Activated naive CD4-positive, alpha-beta T cell treated with anti-CD3 and anti-CD28 coated beads, Interleukin-2, amount 10 ng/mL, durations not matched to agents 5 hours and 36 hours (primary cell): Measurements from ENCODE around the gene DIPK1A. TPM values are rescaled to one million over a fixed set of nuclear protein-coding genes. Genes with fewer than 3 reads are reported as not detected.

Experiments
- total RNA-seq, 2 experiments: library from RNA; stranded (reverse); gene quantifications; one replicate each; pipeline ENCODE4 v1.2.3, GENCODE V29; 2021

The DIPK1A gene
- 10 to 100 TPM; 17.8 to 19.9 TPM for total RNA-seq

DNA sequence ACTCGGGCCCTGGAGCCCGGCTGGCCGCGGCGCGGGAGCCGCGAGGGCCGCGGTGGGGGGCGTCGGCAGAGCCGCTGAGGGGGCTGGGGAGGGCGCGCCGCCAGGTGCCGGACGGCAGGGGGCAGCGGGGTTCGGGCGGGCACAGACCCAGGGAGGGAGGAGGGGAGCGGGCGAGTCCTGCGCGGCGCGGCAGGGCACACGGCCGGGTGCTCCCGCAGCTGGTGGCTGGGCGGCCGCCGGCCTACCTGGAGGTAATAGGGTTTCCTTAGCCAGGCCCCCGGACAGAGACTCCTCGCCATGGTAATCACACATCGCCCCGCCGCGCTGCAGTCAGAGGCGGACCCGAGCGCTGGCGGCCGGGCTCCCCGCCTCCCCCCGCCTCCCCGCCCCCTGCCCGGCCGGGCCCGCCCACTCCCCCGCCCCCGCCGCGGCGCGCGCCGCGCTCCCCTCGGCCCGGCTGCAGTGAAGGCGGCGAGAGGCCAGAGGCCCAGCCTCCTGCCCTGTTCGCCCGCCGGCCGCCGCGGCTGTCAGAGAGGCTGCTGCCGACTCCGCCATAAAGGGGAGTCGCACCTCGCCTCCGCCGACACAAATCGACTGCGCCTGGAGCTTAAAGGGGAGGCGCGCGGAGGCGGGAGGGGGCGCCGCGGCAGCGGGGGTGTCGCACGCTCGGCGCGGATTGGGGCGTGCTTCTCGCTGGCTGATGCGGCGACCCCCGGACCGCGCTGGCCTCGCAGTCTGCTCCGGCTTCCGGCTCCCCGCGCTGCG is at the start of gene DIPK1A:
Gene DIPK1A, minus strand, starts transcription at position 332 of the 765 bp plus-strand sequence. Its CDS starts 33 bp downstream, at position 299.

DNA sequence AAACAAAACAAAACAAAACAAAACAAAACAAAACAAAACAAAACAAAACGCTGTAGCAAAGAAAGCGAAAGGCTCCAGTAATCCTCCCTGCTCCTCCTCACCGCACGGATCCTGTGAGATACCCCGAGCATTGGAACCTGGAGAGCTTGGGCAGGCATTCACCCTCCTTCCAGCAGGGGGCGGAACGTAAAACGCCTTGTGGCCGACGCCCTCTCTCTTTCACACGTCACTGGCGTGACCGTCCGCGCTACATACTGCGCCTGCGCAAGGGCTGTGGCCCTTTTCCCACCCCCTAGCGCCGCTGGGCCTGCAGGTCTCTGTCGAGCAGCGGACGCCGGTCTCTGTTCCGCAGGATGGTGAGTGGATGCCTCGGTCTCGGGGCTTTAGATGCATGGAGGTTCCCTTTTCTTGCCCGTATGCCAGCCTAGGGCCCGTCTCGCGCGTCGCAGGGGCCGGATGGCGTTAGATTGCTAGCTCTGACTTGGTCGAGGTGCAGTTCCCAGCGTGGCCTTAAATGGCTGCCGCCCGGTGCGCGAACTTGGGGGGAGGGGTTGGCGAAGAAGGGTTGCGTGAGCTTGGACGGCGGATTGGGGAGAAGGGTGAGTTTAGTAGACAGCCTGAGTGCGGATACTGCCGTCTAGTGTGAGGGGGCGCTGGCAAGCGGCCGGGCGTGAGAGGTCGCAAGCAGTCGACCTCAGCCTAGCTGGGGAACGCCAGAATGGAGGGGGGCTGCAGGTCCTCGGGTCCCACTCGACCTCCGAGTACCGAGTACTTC is 129.3 kb downstream of the DIPK1A start, which contains the start of gene RPL5:
Gene RPL5, plus strand, starts transcription at position 279 of the 775 bp plus-strand sequence. Its CDS starts 75 bp downstream, at position 354.

Other genes starting within 250 kb of the DIPK1A start
- under 1 TPM; 0.43 to 0.65 TPM for gene EVI5, start 176.4 kb downstream of the DIPK1A start, total RNA-seq
- 1,000 to 10,000 TPM; 1,189 to 1,197 TPM for gene RPL5, start 129.4 kb downstream of the DIPK1A start, total RNA-seq
- gene MTF2, start 117.8 kb upstream of the DIPK1A start, total RNA-seq, result 10 to 100 TPM; 44.8 to 46.9 TPM
- 10 to 100 TPM; 42.0 to 44.7 TPM for gene TMED5, start 219.0 kb upstream of the DIPK1A start, total RNA-seq
- gene CCDC18, start 219.3 kb upstream of the DIPK1A start, total RNA-seq, result 10 to 100 TPM; 23.3 to 24.5 TPM